Transverse colon (tissue), 4 donors: ENCODE results near the gene ROBO1. TPM values are rescaled to one million over a fixed set of nuclear protein-coding genes. Genes with fewer than 3 reads are reported as not detected.

Experiments
- DNase-seq: peaks from one replicate; pipeline ENCODE4 v3.0.0-alpha.2; 2019
- H3K27ac ChIP-seq, 4 donors: fragments of 200-600 bp; sonication (generic); 2 replicates each; pipeline ENCODE4 v1.5.1; 2016 to 2018; ENCODE audit warnings: inconsistent platforms in 4 of 4
- H3K27me3 ChIP-seq: fragments of 200-600 bp; sonication (generic); 2 replicates; pipeline ENCODE4 v1.5.1; 2017; ENCODE audit warnings: inconsistent platforms
- H3K36me3 ChIP-seq, 4 donors: fragments of 200-600 bp; sonication (generic); 2 replicates each; pipeline ENCODE4 v1.5.1; 2017 to 2019; ENCODE audit warnings: inconsistent platforms in 4 of 4
- H3K4me1 ChIP-seq, 4 donors: fragments of 200-600 bp; sonication (generic); 2 replicates each; pipeline ENCODE4 v1.5.1; 2017 to 2020; ENCODE audit warnings: inconsistent platforms in 4 of 4
- H3K4me3 ChIP-seq, 4 donors: fragments of 200-600 bp; sonication (generic); 1 replicate in 1 of 4; 2 replicates in 3 of 4; pipeline versions ENCODE4 v1.5.1 to v1.6.1; 2017 to 2019; ENCODE audit warnings: inconsistent platforms in 4 of 4
- H3K9me3 ChIP-seq, 2 donors: fragments of 200-600 bp; sonication (generic); 2 replicates each; pipeline ENCODE4 v1.5.1; 2017 to 2019; ENCODE audit warnings: inconsistent platforms in 2 of 2
- EP300 ChIP-seq: sonication (generic); formaldehyde crosslinking; IDR thresholded peaks from one replicate; pipeline ENCODE4 v1.6.1; 2017; ENCODE audit warnings: antibody characterized with exemption, low read depth
- POLR2A ChIP-seq: fragments of 450-650 bp; IDR thresholded peaks from one replicate; pipeline ENCODE4 v1.6.1; 2016; ENCODE audit warnings: antibody characterized with exemption, mild to moderate bottlenecking, moderate library complexity
- POLR2AphosphoS5 ChIP-seq, 3 donors: sonication (generic); formaldehyde crosslinking; IDR thresholded peaks; one replicate each; pipeline ENCODE4 v1.6.1; 2016; ENCODE audit warnings: antibody characterized with exemption in 3 of 3
- WGBS, 2 donors: methylation state at CpG; one replicate each; pipeline ENCODE4 v1.1.5; 2018; ENCODE audit warnings: low coverage in 1 of 2; 5-methylcytosine and 5-hydroxymethylcytosine counted together
- in situ Hi-C, 4 donors: fragments of 200-750 bp; cut with MboI; loops; one replicate each; pipeline versions ENCODE4 v1.15.0 to v1.15.1; 2017; ENCODE audit warnings: low sequenced_read_pairs in 3 of 4, low pct_ligation_motif_present in 1 of 4, low pct_unique_long_range_greater_than_20kb in 1 of 4
- intact Hi-C: fragments of 100-400 bp; cut with DNase I; formaldehyde crosslinking; loops from one replicate; pipeline ENCODE4 v1.15.1; 2023; ENCODE audit warnings: low total_unique reads
- total RNA-seq, 4 donors: library from RNA; depleted of rRNA; stranded (reverse); fragments of >200 nt; gene quantifications; one replicate each; pipeline ENCODE4 v1.1.0, GENCODE V29; 2016
- TF ChIP-seq, protein P1 (sequence below), 5 experiments: fragments of 200-600 bp in 3 of 5; fragments of 450-650 bp in 2 of 5; sonication (generic) in 3 of 5; IDR thresholded peaks; 1 replicate in 2 of 5; 2 replicates in 3 of 5; pipeline ENCODE4 v1.5.1; 2016 to 2017; ENCODE audit warnings: antibody characterized with exemption in 5 of 5, inconsistent platforms in 3 of 5, mild to moderate bottlenecking in 2 of 5, moderate library complexity in 1 of 5

The ROBO1 gene
- total RNA-seq, 4 donors from 2014 or later, result 7.6 to 68.7 (median 9.1) TPM

DNA sequence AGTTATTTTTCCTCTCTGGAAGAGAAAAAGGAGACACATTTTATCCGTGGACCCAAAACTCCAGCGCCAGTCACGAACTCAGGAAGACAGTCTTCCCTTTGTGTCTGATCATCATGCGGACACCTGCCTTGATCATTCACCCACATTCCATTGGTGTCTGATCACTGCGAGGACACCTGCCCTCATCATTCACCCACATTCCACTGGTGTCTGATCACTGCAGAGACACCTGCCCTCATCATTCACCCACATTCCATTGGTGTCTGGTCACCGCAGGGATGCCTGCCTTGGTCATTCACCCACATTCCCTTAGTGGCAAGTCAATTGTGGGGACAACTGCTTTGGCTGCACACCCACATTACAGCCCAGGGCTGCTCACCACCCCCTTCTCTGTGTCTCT is 148.9 kb downstream of the ROBO1 start:
- Histone ChIP-seq H3K4me3 (no peak overlapping the region), H3K27me3 (no peaks in the 10 kb centered on the region), H3K27ac (no peak overlapping the region), H3K36me3 (no peaks in the 10 kb centered on the region), H3K9me3 (peaks cover 3 to 6% of the 10 kb centered on the region in 2 donors), H3K4me1 (no peaks in the 10 kb centered on the region)
- intact Hi-C loops (no loop called here), in situ Hi-C loops (no loop called here)
- 86 to 91% methylated on average over 5 to 6 of the region's 6 CpGs for WGBS, 2 donors
- DNase-seq, result no peak
- TF ChIP-seq POLR2A (no peak), POLR2AphosphoS5 (IDR thresholded peaks at IDR 0.05) (no peak), EP300 (no peak)
- TF ChIP-seq, protein P1, sequence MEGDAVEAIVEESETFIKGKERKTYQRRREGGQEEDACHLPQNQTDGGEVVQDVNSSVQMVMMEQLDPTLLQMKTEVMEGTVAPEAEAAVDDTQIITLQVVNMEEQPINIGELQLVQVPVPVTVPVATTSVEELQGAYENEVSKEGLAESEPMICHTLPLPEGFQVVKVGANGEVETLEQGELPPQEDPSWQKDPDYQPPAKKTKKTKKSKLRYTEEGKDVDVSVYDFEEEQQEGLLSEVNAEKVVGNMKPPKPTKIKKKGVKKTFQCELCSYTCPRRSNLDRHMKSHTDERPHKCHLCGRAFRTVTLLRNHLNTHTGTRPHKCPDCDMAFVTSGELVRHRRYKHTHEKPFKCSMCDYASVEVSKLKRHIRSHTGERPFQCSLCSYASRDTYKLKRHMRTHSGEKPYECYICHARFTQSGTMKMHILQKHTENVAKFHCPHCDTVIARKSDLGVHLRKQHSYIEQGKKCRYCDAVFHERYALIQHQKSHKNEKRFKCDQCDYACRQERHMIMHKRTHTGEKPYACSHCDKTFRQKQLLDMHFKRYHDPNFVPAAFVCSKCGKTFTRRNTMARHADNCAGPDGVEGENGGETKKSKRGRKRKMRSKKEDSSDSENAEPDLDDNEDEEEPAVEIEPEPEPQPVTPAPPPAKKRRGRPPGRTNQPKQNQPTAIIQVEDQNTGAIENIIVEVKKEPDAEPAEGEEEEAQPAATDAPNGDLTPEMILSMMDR (IDR thresholded peaks at IDR 0.05), result no peak

DNA sequence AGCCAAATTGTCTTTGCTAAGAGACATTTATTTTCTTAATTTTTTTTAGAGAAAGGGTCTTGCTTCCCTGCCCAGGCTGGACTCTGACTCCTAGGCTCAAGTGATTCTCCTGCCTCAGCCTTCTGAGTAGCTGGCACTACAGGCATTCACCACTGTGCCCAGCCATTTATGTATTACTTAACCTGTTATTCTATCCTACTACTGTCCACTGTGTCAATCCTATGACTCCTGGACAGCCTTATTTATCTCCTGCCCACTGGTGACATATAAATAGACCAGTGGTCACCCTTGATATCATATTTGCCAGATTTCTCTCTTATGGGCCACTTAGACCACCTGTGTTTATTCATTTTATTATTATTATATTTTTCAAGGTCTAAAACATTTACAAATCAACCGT is 161.4 kb downstream of the ROBO1 start:
- in situ Hi-C loops, result no loop called here
- Histone ChIP-seq H3K4me3 (no peak overlapping the region), H3K36me3 (no peaks in the 10 kb centered on the region), H3K4me1 (no peaks in the 10 kb centered on the region), H3K27me3 (no peaks in the 10 kb centered on the region), H3K9me3 (no peaks in the 10 kb centered on the region), H3K27ac (no peak overlapping the region)
- WGBS, 2 donors, result 50 to 61% methylated on average over 1 of the region's 1 CpG
- intact Hi-C loops, result no loop called here
- no peak for TF ChIP-seq POLR2AphosphoS5 (IDR thresholded peaks at IDR 0.05)
- TF ChIP-seq POLR2A, result no peak
- no peak for TF ChIP-seq EP300
- TF ChIP-seq, protein P1 (IDR thresholded peaks at IDR 0.05), result no peak
- no peak for DNase-seq

DNA sequence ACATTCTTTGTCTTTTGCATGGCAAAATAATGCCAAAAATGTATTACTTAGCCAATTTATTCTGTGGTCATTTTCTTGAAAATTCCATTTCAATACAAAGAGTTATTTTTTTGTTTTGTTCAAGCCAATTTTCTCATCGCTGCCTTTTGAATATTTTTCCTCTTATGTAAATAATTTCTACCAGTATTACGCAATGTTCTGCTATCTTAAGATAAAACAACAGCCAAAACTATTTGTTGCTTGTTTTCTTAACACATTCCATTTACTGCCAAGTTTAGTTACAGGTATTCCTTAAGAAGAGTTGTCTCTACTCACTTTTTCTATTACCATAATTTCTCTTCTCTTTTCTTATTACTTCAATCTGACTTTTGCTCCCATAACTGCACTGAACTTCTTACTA is 163.1 kb downstream of the ROBO1 start:
- in situ Hi-C loops, result no loop called here
- no peaks in the 10 kb centered on the region for H3K4me1 ChIP-seq

DNA sequence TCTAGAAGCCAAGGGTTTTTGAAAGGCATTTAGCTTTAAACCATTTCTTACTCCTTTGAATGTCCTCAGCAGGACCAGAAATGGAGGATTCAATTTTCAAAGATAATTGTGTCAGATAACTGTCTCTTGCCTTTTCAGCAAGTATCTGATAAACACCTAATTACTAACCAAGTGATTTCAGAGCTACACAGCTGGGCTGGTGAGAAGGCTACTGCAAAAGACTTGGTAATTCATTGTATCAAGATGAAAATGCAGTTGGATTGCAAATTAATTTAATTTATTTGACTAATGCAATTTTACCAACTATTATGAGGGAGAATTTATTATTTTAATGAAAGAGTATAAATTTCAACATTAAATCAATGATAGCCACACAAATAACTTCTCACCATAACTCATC is 165.4 kb downstream of the ROBO1 start:
- TF ChIP-seq POLR2AphosphoS5 (IDR thresholded peaks at IDR 0.05) (no peak), POLR2A (no peak), EP300 (no peak)
- TF ChIP-seq, protein P1 (IDR thresholded peaks at IDR 0.05), result no peak
- in situ Hi-C loops, result no loop called here
- H3K4me3 ChIP-seq, result no peak overlapping the region
- H3K27me3 ChIP-seq, result no peaks in the 10 kb centered on the region
- no peaks in the 10 kb centered on the region for H3K9me3 ChIP-seq
- H3K4me1 ChIP-seq, result no peaks in the 10 kb centered on the region
- H3K27ac ChIP-seq, result no peak overlapping the region
- H3K36me3 ChIP-seq, result no peaks in the 10 kb centered on the region
- no peak for DNase-seq
- intact Hi-C loops, result no loop called here

More for the DNA sequence above, 163.1 kb downstream of the ROBO1 start:
- TF ChIP-seq EP300 (no peak), POLR2AphosphoS5 (IDR thresholded peaks at IDR 0.05) (no peak), POLR2A (no peak)
- TF ChIP-seq, protein P1 (IDR thresholded peaks at IDR 0.05), result no peak
- no peaks in the 10 kb centered on the region for H3K9me3 ChIP-seq
- DNase-seq, result no peak
- H3K4me3 ChIP-seq, result no peak overlapping the region
- WGBS, 2 donors, result 43 to 54% methylated on average over 2 of the region's 2 CpGs
- intact Hi-C loops, result no loop called here
- no peak overlapping the region for H3K27ac ChIP-seq
- H3K36me3 ChIP-seq, result no peaks in the 10 kb centered on the region
- no peaks in the 10 kb centered on the region for H3K27me3 ChIP-seq
